K562 (cell line): ENCODE results near the gene YTHDC1. TPM values are rescaled to one million over a fixed set of nuclear protein-coding genes. Genes with fewer than 3 reads are reported as not detected.
A peak's percentile ranks its signal among the peaks of the same experiment; 100 is the strongest.

Experiments
- ATAC-seq: fragments of 200-7000 bp; cut with Tn5 transposase; 3 replicates; pipeline ENCODE4 v1.9.1; 2020; ENCODE audit warnings: moderate library complexity
- BruUV-seq: library from RNA; stranded (reverse); fragments of 400-500 nt; replicated peaks from 2 replicates; lab custom pipeline; 2021; lab: Mats Ljungman, UMichigan
- CTCF ChIA-PET: fragments of 300-600 bp; formaldehyde crosslinking; extraction: SDS; loops from one replicate; lab custom pipeline; 2021; ENCODE audit warnings: low intra/inter-chr PET ratio; lab: Yijun Ruan, JAX
- POLR2A ChIA-PET: fragments of 300-600, 350-650 bp; sonication (Branson Sonifier 250); formaldehyde crosslinking; extraction: SDS; loops from one replicate; lab custom pipeline; 2021; ENCODE audit warnings: antibody characterized with exemption, inconsistent platforms; lab: Yijun Ruan, JAX
- DNase-seq, 4 experiments: peaks; one replicate each; pipeline versions ENCODE4 v3.0.0 to v3.0.0-alpha.2; 2011 to 2018; ENCODE audit warnings: low spot score in 3 of 4, mixed read lengths in 3 of 4; ENCODE audit errors: extremely low read depth in 1 of 4
- FAIRE-seq: peaks from 2 replicates; lab custom pipeline; 2011; peaks lifted over from hg19 to GRCh38; lab: Jason Lieb, UNC
- H2AFZ ChIP-seq: 2 replicates; pipeline ENCODE4 v1.6.0; 2011; ENCODE audit warnings: low read depth, low read length, control low read depth, inconsistent platforms
- H3K27ac ChIP-seq: fragments of 200-600 bp; 3 replicates; pipeline ENCODE4 v1.8.0; 2011; ENCODE audit warnings: low read depth, mild to moderate bottlenecking, control low read depth, inconsistent platforms, low read length, moderate library complexity, mixed read lengths; ENCODE audit errors: extremely low read depth
- H3K27me3 ChIP-seq, 2 experiments: fragments of 300-600 bp in 1 of 2; 2 replicates in 1 of 2; 3 replicates in 1 of 2; pipeline versions ENCODE4 v1.6.0 to v1.8.0; 2011; ENCODE audit warnings: inconsistent platforms in 2 of 2, low read length in 2 of 2, mild to moderate bottlenecking in 1 of 2, mixed read lengths in 1 of 2, moderate library complexity in 1 of 2; ENCODE audit not compliant: control insufficient read depth in 2 of 2, insufficient read depth in 2 of 2
- H3K36me3 ChIP-seq: fragments of 300-600 bp; 3 replicates; pipeline ENCODE4 v1.8.0; 2011; ENCODE audit warnings: mild to moderate bottlenecking, low read length, inconsistent platforms; ENCODE audit not compliant: control insufficient read depth, insufficient read depth
- H3K4me1 ChIP-seq, 2 experiments: fragments of 200-600 bp in 1 of 2; replicated peaks in 1 of 2; 2 replicates in 1 of 2; 3 replicates in 1 of 2; pipeline versions ENCODE4 v1.5.1 to v1.8.0; 2011; ENCODE audit warnings: inconsistent platforms in 2 of 2, low read length in 2 of 2, mild to moderate bottlenecking in 1 of 2, mixed read lengths in 1 of 2, moderate library complexity in 1 of 2; ENCODE audit not compliant: control insufficient read depth in 2 of 2, insufficient read depth in 2 of 2
- H3K4me2 ChIP-seq: 2 replicates; pipeline ENCODE4 v1.6.1; 2011; ENCODE audit warnings: low read length, control low read depth, inconsistent platforms, mixed read lengths; ENCODE audit not compliant: insufficient read depth
- H3K4me3 ChIP-seq: fragments of 200-600 bp; sonication (generic), shearing (Covaris generic); 2 replicates; pipeline ENCODE4 v1.5.1; 2016; ENCODE audit warnings: control low read depth, inconsistent platforms
- H3K79me2 ChIP-seq: fragments of 200-600 bp; 3 replicates; pipeline ENCODE4 v1.8.0; 2011; ENCODE audit warnings: low read length, inconsistent platforms; ENCODE audit not compliant: control insufficient read depth, insufficient read depth
- H3K9ac ChIP-seq, 2 experiments: 2 replicates each; pipeline versions ENCODE4 v1.6.0 to v1.6.1; 2011; ENCODE audit warnings: low read depth in 2 of 2, low read length in 2 of 2, control low read depth in 1 of 2, inconsistent platforms in 1 of 2, mild to moderate bottlenecking in 1 of 2, mixed read lengths in 1 of 2; ENCODE audit not compliant: insufficient read depth in 1 of 2
- H3K9me1 ChIP-seq: one replicate; pipeline ENCODE4 v1.6.0; 2011; ENCODE audit warnings: inconsistent platforms, mild to moderate bottlenecking, low read length, moderate library complexity; ENCODE audit not compliant: control insufficient read depth, insufficient read depth
- H3K9me3 ChIP-seq: replicated peaks from 2 replicates; pipeline ENCODE4 v1.5.1; 2011; ENCODE audit warnings: low read depth, low read length, inconsistent platforms; ENCODE audit not compliant: control insufficient read depth, insufficient read depth
- H4K20me1 ChIP-seq: replicated peaks from 2 replicates; pipeline ENCODE4 v1.6.1; 2011; ENCODE audit warnings: low read length, inconsistent platforms, mixed read lengths; ENCODE audit not compliant: control insufficient read depth, insufficient read depth
- KAT2B ChIP-seq: IDR thresholded peaks from one replicate; pipeline ENCODE4 v1.6.1; 2012; ENCODE audit warnings: low read depth, mild to moderate bottlenecking, control low read depth, inconsistent platforms, low read length, moderate library complexity
- OTX1 ChIP-seq: fragments of 450-650 bp; formaldehyde crosslinking; IDR thresholded peaks from 2 replicates; pipeline ENCODE4 v1.4.0; 2022; ENCODE audit warnings: mild to moderate bottlenecking
- POLR2A ChIP-seq: fragments of 450-650 bp; conservative IDR thresholded peaks from 2 replicates; pipeline ENCODE4 v1.6.1; 2016
- POLR2B ChIP-seq: fragments of 450-650 bp; IDR thresholded peaks from 2 replicates; pipeline ENCODE4 v1.6.1; 2018; ENCODE audit warnings: low read depth; ENCODE audit not compliant: partially characterized antibody
- WGBS: fragments of 100-300 bp; shearing (Covaris generic); methylation state at CpG from one replicate; pipeline ENCODE4 v1.1.6; 2016; ENCODE audit warnings: low coverage, mixed read lengths; ENCODE audit not compliant: insufficient coverage; ENCODE audit errors: missing lambda C conversion rate; 5-methylcytosine and 5-hydroxymethylcytosine counted together
- in situ Hi-C: fragments of 300-500 bp; cut with MboI; formaldehyde crosslinking; loops from 4 replicates; pipeline ENCODE4 v1.15.0; 2018; ENCODE audit warnings: inconsistent platforms, mixed read lengths
- intact Hi-C: fragments of 100-400 bp; cut with micrococcal nuclease; formaldehyde crosslinking; loops from 2 replicates; pipeline ENCODE4 v1.14.2; 2022
- polyA plus RNA-seq, 8 experiments: library from polyadenylated mRNA; depleted of rRNA in 4 of 8; stranded (reverse) in 5 of 8; unstranded in 3 of 8; fragments of >200 nt; fragmentation: Nextera tagmentation in 2 of 8; fragmentation: Illumina TruSeq in 1 of 8; extraction: Ambion mirVana in 2 of 8; extraction: Trizol in 1 of 8; gene quantifications; 2 replicates each; pipeline versions ENCODE4 v1.2.1 to v1.2.3, GENCODE V29; 2011 to 2014; ENCODE audit warnings: inconsistent platforms in 1 of 8, missing spikeins in 1 of 8
- total RNA-seq, 7 experiments: library from RNA; depleted of rRNA in 6 of 7; stranded (reverse); fragments of >200 nt in 6 of 7; fragmentation: Illumina TruSeq in 2 of 7; extraction: Trizol in 2 of 7; gene quantifications; 2 replicates each; pipeline versions ENCODE4 v1.2.1 to v1.2.3, GENCODE V29; 2011 to 2021; ENCODE audit warnings: low replicate concordance in 1 of 7
- TF ChIP-seq, protein P1 (sequence below), 2 experiments: IDR thresholded peaks in 1 of 2; conservative IDR thresholded peaks in 1 of 2; 2 replicates each; pipeline ENCODE4 v1.6.1; 2016; ENCODE audit warnings: low read depth in 2 of 2, mild to moderate bottlenecking in 1 of 2, missing compliant biosample characterization in 1 of 2, missing genetic modification characterization in 1 of 2, moderate library complexity in 1 of 2
- TF ChIP-seq, protein P2 (sequence below): fragments of 450-650 bp; IDR thresholded peaks from 2 replicates; pipeline ENCODE4 v1.6.1; 2018; ENCODE audit not compliant: partially characterized antibody
- TF ChIP-seq, protein P3 (sequence below): fragments of 250-450 bp; sonication (Bioruptor Pico); IDR thresholded peaks from 2 replicates; pipeline ENCODE4 v1.5.0; 2022; ENCODE audit warnings: mild to moderate bottlenecking
- TF ChIP-seq, protein P4 (sequence below): fragments of 250-450 bp; sonication (Bioruptor Pico); IDR thresholded peaks from 2 replicates; pipeline ENCODE4 v1.6.1; 2021; ENCODE audit warnings: mild to moderate bottlenecking

Gene YTHDC1
- total and polyA plus RNA-seq, 9 of the 15 experiments (the other 6 are each of a cell fraction or from before 2014, with no cell fraction given) = 9.8 to 65.4 (median 51.7) TPM

DNA sequence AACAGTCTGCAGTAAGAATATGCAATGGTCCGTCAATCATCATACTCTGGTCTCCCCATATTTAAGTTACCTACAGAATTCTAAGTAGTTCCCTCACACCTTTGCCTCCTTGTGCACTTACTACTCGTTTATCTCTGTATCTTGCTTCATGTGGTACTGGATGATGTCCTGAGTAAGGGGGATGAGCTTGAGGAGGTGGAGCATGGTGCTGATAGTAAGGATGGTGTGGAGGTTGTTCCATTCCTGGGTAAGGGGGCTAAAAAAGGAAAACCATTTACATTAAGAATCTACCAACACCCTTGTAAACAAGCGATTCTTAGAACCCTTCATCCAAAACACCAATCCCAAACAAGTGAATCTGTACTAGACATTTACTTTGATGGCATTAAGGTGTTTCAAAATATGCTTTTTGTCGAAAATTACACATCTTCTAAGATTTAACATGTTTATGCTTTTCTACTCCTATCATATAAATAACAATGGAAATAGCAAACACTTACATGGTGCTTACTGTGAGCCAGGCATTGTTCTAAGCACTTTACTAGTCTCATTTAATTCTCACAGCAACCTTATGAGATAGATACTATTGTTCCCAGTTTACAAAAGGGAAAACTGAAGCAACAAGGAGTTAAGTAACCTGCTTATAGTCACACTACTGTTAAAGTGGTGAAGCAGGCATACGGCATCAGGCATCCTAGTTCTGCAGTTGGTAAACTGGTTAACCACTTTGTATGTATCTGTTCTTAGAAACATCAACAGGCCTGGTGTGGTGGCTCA, 33.5 kb downstream of the YTHDC1 start (continued):
- TF ChIP-seq, protein P1, sequence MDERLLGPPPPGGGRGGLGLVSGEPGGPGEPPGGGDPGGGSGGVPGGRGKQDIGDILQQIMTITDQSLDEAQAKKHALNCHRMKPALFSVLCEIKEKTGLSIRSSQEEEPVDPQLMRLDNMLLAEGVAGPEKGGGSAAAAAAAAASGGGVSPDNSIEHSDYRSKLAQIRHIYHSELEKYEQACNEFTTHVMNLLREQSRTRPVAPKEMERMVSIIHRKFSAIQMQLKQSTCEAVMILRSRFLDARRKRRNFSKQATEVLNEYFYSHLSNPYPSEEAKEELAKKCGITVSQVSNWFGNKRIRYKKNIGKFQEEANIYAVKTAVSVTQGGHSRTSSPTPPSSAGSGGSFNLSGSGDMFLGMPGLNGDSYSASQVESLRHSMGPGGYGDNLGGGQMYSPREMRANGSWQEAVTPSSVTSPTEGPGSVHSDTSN (CRISPR knock-in tag; IDR thresholded peaks at IDR 0.05; ENCODE audit: low read depth) = no peak
- TF ChIP-seq, protein P1 (tag; conservative IDR thresholded peaks at IDR 0.05; ENCODE audit: low read depth) = no peak
- TF ChIP-seq KAT2B = no peak

DNA sequence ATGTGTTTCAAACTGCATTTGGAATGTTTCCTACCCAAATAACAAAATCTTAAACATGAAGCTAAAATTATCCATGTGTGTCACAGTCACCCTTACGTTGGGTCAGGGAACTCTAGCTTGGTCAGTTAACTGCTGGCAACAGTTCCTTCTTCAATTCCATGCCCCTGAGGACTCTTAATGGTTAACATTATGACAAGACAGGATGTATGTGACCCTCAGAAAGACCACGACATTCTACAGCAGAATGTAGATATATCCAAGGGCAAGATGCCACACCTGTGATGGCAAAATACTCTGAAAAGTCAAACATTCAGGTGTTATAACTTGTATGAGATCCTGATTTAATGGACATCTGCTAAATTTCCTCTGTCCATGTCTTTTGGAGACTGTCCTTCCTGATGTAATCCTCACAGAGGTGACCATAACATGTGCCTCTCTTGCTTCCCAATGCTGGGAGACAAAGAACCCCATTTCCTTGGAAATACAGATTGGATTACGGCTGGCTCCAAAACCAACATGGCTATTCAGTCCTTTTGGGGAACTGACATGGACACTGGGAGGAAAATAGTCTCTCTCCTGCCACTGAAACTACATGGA, 39.1 kb downstream of the YTHDC1 start:
- 72% methylated on average over 3 of the region's 3 CpGs for WGBS
- Histone ChIP-seq H3K9me3 (no peaks in the 10 kb centered on the region), H3K36me3 (peaks cover 35% of the 10 kb centered on the region; the same call in 2 of the 3 replicates), H3K79me2 (no peaks in the 10 kb centered on the region), H3K4me2 (no peak overlapping the region), H4K20me1 (0 out of 2 replicates have a peak, but pooled peaks cover 4% of the 10 kb centered on the region), H3K4me1 (no peaks in the 10 kb centered on the region), H2AFZ (no peak overlapping the region), H3K9me1 (no peaks in the 10 kb centered on the region), H3K27me3 (no peaks in the 10 kb centered on the region), H3K27ac (no peak overlapping the region), H3K9ac (no peak overlapping the region), H3K4me3 (no peak overlapping the region)
- no peak for DNase-seq
- no TSS peak for BruUV-seq
- CTCF ChIA-PET = no interaction called here
- peak; percentile 29 for FAIRE-seq
- TF ChIP-seq OTX1 (CRISPR knock-in tag) (no peak), POLR2A (peak; percentile 34; the same call in 1 of the 2 replicates), POLR2B (peak; percentile 44)
- TF ChIP-seq, protein P2, sequence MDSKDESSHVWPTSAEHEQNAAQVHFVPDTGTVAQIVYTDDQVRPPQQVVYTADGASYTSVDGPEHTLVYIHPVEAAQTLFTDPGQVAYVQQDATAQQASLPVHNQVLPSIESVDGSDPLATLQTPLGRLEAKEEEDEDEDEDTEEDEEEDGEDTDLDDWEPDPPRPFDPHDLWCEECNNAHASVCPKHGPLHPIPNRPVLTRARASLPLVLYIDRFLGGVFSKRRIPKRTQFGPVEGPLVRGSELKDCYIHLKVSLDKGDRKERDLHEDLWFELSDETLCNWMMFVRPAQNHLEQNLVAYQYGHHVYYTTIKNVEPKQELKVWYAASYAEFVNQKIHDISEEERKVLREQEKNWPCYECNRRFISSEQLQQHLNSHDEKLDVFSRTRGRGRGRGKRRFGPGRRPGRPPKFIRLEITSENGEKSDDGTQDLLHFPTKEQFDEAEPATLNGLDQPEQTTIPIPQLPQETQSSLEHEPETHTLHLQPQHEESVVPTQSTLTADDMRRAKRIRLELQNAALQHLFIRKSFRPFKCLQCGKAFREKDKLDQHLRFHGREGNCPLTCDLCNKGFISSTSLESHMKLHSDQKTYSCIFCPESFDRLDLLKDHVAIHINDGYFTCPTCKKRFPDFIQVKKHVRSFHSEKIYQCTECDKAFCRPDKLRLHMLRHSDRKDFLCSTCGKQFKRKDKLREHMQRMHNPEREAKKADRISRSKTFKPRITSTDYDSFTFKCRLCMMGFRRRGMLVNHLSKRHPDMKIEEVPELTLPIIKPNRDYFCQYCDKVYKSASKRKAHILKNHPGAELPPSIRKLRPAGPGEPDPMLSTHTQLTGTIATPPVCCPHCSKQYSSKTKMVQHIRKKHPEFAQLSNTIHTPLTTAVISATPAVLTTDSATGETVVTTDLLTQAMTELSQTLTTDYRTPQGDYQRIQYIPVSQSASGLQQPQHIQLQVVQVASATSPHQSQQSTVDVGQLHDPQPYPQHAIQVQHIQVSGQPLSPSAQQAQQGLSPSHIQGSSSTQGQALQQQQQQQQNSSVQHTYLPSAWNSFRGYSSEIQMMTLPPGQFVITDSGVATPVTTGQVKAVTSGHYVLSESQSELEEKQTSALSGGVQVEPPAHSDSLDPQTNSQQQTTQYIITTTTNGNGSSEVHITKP = no peak
- TF ChIP-seq, protein P3, sequence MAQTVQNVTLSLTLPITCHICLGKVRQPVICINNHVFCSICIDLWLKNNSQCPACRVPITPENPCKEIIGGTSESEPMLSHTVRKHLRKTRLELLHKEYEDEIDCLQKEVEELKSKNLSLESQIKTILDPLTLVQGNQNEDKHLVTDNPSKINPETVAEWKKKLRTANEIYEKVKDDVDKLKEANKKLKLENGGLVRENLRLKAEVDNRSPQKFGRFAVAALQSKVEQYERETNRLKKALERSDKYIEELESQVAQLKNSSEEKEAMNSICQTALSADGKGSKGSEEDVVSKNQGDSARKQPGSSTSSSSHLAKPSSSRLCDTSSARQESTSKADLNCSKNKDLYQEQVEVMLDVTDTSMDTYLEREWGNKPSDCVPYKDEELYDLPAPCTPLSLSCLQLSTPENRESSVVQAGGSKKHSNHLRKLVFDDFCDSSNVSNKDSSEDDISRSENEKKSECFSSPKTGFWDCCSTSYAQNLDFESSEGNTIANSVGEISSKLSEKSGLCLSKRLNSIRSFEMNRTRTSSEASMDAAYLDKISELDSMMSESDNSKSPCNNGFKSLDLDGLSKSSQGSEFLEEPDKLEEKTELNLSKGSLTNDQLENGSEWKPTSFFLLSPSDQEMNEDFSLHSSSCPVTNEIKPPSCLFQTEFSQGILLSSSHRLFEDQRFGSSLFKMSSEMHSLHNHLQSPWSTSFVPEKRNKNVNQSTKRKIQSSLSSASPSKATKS (CRISPR knock-in tag) = no peak
- TF ChIP-seq, protein P4, sequence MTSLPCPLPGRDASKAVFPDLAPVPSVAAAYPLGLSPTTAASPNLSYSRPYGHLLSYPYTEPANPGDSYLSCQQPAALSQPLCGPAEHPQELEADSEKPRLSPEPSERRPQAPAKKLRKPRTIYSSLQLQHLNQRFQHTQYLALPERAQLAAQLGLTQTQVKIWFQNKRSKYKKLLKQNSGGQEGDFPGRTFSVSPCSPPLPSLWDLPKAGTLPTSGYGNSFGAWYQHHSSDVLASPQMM (CRISPR knock-in tag) = no peak
- in situ Hi-C loops = no loop called here
- POLR2A ChIA-PET = interaction anchor here (0.7 kb wide), 1 partner anchor 11 kb away, joined by 3 read pairs; no protein-coding TSS in a partner anchor
- intact Hi-C loops = no loop called here
- ATAC-seq = peak; percentile 33; the same call in 1 of the 3 replicates
